Measurements from ENCODE around the gene STX12.
"Not testable (repeated sequence)": the region's sequence is repeated elsewhere in the genome, so short reads cannot be mapped to it uniquely, and the experiment has no call there.

The STX12 gene

DNA sequence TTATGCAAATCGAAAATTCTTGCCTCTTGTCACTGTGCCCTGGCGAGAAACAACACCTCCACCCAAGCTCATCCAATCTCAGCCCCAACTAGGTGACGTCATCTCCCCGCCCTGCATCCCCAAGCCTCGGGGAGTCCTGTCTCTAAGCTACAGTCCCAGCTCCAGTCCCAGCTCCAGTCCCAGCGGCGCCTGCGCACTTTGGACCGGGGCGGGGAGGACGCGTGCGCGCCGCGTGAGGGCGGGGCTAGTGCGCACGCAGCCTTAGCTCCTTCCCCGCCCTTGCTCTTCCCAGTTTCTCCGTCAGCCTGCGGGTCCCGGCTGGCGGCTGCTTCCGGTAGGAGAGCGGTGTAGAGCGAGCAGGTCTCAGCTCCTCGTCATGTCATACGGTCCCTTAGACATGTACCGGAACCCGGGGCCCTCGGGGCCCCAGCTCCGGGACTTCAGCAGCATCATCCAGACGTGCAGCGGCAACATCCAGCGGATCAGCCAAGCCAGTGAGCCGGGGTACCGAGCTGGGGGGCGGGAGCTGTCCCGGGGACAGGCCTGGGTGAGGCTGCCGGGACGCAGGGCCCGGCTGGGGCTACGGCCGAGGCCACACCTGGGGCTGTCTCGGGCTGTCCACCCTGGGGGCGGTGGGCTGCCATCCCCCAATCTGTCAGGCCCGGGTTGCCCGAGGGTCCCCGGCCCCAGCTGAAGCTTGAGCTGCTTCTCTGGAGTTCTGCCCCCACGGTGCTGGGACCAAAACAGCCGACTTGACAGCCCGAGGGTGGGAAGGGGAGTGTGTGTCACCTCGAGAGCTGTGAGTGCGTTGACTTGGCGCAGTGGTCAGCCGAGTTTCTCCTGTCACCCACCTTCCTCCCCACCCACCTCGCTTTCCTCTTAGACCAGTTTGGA, at the start of gene STX12:
TSS of gene STX12 (plus strand) at position 288 of the 894 bp plus-strand sequence. CDS start at position 377, 89 bp downstream.
- DNase-seq: peak; percentile 92 to 95 (median 93)

DNA sequence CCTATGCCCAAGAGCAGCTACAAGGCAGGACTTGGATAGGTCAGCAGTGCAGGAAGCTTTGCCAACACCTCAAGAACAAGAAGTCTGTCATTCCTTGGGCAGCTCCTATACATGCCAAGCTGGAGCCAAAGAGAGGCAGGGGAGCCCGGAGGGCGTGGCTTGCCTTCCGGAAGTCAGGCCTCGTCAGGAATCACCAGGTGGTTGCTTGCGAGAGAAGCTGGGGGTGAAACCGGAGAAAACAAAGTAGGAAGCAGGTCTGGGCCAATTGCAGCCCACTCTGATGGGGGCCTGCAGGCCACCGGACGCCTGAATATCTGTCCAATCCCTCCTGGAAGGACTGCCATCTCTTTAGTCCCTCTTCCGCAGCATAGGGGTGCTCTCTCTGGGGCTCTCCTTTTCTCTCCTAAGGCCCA, 48.1 kb upstream of the STX12 start:
- DNase-seq: no peak

DNA sequence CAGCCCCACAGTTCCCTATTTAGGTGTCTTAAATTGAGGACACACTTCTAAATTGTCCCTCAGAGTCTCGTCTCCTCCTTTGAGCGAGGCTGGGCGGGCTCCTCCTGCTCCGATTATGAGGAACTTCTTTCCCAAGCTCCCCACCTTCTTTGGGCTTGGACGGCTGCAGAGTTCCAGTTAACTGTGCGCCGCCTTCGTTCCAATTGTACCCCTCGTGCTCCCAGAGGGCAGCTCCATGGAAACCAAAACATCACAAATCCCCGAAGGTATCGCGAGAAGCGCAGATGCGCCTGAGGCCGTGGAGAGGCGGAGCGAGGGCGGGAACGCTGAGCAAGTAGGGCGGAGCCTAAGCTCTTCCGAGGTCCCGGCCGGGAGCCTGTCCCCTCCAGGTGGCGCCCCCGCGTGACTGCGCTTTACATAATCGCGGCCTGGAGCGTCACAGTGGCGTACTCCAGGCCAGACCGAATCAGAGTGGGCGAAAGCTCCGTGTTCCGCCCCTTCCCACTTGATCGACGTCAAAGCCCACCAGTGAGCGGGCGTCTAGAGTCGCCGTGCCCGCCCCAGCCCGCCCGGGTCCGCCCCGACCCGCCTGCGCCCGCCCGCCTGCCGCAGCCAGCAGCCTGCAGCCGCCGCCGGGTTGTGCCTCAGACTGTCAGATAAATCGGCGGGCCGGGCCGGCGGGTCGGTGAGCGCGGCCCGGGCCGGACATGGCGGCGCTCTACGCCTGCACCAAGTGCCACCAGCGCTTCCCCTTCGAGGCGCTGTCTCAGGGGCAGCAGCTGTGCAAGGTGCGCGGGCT, 47.4 kb upstream of the STX12 start, which contains the start of gene FAM76A:
TSS of gene FAM76A (plus strand) at position 588 of the 799 bp plus-strand sequence. CDS start at position 708, 120 bp downstream.
- peak; percentile 97 to 99 (median 98) for DNase-seq

DNA sequence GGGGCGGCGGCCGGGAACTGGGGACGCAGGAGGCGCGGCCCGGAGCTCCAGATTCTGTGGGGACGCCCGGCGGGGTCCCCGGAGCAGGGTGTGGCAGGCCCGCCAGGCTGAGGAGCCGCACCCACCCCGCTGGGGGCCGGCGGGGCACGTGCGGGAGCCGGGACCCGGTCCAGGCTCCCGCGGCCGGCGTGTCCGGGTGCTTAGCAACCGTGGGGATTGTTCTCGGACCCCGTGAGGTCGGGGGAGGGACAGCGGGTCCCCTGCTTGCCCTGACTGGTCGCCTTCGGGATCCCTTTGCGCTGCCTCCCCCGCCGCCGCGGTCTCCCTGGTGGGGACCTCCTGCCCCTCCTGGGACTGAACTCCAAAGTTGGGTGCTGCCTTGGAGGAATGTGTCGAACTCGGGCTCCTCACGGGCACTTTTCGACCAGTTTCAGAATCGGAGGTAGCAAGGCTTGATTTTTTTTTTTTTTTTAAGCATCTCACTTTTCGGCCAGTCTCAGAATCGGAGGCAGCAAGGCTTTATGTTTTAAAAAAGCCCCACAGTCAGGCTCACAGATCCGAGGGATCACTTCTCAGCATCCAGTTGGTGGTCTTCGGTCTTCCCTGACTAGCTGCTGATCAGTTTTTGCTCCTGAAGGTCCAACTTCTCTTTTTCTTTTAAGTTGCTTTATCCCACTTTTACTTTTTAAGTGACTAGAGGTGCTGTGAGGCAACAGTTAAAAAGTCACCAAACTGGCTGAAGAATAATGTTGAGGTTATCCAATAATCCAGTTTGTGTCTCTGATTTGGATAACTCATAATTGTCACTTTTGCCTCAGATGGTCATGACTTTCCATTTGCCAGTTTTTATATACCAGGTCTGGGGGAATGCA, 46.6 kb upstream of the STX12 start:
- peak in 3 of 4 experiments; percentile 9 to 31 (median 28) for DNase-seq

DNA sequence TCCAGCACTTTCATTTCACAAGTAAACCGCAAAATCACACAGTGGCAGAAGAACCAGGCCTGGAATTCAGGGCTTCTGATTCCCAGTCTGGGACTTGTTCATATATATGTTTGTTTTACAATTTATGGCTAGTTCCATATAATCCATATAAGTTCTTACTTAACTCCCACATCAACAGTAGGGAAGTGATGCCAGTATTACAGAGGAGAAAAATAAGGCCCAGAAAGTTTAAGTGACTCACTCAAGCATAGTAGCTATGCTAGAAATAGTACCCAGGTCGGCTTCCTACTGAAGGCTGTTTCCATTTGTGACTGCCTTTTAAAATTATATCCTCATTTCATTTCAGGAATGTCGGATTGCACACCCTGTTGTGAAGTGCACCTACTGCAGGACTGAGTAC, 45.9 kb upstream of the STX12 start:
- DNase-seq: no peak

DNA sequence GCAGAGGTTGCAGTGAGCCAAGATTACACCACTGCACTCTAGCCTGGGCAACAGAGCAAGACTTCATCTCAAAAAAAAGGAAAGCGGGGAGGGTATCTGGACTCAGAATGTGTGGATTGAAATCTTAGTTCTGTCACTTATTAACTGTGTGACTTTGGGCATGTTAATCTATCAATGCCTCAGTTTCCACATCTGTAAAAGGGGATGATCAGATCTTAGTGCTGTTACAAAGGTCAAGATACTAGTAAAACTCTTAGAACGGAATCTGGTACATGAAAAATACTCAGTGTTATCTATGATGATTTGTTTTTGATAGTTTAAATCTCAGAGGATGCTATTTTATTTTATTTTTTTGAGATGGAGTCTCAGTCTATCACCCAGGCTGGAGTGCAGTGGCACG, 36.8 kb upstream of the STX12 start:
- DNase-seq: no peak

DNA sequence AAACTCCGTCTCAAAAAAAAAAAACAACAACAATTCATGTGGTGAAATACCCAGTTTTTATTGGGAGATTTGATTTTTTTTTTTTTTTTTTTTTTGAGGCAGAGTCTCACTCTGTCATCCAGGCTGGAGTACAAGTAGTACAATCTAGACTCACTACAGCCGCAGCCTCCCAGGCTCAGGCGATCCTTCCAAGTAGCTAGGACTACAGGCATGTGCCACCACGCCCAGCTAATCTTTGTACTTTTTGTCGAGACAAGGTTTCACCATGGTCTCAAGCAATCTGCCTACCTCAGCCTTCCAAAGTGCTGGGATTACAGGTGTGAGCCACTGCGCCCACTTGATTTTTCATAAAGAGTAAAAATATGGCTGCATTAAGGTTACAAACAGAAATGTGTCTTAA, 31.9 kb upstream of the STX12 start:
- DNase-seq: no peak

DNA sequence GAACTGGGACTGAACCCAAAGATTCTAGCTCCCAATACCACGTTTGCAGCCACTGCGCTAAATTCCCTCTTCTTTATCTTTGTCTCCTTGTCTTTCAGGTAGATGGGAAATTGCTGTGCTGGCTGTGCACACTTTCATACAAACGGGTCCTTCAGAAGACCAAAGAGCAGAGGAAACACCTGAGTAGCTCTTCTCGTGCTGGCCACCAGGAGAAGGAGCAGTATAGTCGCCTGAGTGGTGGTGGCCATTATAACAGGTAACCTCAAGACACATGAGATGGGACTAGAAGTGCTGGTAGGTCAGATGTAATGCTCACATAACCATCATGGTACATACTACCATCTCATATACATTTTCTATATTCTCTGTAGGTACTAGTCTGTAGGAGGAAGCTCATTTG, 28.5 kb upstream of the STX12 start:
- DNase-seq: no peak

DNA sequence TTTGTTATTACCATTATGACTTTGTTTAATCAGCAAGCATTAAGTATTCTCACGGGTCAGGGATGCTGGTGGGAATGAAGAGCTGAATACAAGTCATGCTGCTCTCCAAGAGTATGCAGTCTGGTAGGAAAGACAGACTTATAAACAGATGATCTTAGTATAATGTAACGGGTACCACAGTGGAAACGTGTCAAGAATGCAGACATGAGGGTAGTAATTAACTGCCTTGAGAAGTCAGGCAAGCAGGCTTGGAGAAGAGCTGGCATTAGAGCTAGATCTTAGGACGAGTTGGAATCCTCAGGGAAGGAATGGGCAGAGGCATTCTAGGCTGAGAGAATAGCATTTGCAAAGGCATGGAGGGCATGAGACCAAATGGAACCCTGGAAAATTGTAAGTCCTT, 27.6 kb upstream of the STX12 start:
- no peak for DNase-seq

DNA sequence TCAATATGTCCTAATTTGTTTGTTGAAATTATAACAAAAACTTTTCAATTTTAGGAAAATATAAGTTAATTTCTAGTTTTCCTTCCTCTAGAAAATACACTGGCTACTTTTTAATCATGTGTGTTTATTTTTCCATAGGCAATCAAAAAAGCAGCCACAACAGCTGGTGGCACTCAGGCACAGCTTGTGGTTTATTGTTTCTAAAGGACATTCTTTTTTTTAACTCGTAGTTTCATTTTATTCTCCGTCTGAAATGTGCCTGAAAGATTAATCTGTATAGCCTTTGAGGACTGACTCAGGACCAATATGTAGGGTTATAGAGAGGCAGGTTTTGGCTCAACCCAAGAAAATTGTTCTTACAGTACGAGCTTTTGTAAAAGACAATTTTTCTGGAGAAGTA, 20.7 kb upstream of the STX12 start:
- DNase-seq: no peak

DNA sequence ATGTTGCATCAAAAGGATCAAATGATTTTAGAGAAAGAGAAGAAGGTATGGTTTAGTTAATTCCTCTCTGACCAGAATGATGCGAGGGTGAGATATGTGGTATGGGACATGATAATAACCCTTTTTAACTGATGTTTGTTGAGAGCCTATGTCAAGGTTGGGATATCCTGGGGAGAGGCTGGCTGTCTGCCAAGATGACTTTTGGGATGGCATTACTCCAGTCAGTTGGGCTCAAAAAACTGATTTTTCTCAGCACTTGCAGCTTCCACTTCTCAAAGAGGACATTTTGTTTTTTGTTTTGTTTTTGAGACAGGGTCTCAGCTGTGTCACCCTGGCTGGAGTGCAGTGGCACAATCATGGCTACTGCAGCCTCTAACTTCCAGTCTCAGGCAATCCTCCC, 17.7 kb upstream of the STX12 start:
- no peak for DNase-seq

DNA sequence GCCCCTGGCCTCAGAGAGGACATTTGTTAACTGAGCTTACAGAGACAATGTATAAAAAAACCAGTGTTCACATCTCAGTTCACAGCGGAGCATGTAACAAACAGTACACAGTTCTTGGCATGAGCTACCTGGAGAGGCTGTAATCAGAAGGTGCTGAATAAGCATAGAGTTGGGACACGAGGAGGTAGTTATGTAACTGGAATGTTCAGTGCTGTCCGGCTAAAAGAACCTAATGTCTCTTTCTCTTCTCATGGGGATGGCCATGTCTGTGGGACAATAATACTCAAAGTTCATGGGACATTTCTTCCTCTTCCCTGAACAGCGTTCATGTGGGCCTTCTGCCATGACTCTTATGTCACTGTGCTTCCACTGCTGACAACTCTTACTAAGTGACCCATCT, 17.2 kb upstream of the STX12 start:
- no peak for DNase-seq

DNA sequence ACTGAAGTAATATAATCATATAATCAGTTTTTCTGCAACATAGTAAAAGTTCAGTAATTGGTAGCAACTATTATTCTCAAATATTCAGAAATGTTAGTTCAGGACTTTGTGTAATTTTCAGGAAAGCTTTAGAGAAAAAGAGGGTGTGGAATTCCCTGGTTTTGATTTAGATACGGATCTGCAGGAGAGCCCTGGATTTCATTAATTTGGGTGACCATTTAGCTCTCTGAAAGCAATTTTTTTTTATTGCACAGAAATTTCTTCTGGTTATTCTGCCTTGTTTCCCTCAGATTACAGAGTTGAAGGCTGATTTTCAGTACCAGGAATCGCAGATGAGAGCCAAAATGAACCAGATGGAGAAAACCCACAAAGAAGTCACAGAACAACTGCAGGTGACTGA, 13.8 kb upstream of the STX12 start:
- DNase-seq: no peak

DNA sequence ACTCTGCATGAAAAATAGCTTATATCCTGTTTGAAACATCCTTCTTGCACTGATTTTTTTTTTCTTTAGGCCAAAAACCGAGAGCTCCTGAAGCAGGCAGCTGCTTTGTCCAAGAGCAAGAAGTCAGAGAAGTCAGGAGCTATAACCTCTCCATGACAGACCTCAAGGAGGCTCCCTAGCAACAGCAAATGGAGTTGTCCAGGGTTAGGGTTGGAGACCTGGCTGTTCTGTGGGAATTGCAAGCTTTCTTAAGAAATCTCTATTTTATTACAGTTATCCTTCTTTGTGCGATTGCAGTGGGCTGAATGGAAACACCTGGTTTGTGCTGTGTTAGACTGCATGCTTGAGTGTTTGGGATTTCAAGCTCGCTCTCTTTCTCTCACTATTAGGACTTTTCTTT, 12.6 kb upstream of the STX12 start:
- no peak for DNase-seq

DNA sequence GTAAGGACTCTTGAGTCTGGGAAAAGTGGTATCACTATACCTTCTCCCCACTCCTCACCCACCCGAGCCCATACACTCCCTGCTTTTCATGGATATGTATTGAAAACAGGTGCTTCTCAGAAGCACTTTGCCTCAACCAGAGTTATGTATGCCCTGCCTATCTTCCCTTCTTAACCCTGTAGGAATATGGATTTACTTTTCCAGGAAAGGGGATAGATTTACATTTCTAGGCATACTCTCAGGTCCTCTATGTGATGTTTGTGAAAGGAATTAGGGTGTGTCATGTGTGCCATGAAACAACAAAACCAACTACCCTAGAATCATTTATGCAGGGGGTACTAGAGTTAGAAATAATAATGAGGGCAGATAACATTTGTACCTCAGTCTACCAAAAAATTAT, 11.0 kb upstream of the STX12 start:
- DNase-seq: no peak

DNA sequence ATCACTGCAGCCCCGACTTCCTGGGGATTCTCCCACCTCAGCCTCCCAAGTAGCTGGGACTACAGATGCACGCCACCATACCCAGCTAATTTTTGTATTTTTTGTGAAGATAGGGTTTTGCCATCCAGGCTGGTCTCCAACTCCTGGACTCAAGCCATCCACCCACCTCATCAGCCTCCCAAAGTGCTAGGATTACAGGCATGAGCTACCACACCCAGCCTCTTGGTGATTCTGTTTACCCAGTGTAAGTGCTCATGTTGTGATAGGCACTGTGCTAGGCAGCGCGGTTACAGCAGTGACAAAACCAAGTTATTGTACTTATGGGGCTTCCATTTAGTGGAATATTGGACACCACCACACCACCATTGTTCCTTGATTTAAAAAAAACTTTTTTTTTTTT, 9.7 kb upstream of the STX12 start:
- DNase-seq: no peak

DNA sequence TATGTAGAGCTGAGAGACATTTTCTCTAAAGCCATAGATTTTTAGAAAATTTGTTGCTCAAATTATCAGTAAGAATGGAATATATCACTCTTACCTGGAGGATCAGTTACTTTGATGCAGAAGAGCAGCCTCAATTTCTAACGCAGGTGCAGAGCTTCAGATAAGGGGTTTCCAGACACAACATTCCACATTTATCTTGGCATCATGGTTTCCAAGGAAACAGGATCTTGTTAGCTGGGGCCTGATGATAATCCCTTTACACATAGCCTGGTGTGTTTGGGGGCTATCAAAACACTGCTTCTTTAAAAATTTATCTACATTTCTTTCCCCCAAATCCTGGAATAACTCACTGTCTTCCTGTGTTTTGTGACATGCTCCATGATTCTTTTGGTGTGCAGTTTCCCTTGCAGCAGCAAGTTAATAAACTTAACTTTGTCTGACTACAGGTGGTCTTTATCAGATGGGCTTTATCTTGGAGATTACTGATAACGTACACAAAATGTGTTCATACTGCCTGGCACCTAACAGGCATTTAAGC, 2.7 kb upstream of the STX12 start:
- DNase-seq: no peak

DNA sequence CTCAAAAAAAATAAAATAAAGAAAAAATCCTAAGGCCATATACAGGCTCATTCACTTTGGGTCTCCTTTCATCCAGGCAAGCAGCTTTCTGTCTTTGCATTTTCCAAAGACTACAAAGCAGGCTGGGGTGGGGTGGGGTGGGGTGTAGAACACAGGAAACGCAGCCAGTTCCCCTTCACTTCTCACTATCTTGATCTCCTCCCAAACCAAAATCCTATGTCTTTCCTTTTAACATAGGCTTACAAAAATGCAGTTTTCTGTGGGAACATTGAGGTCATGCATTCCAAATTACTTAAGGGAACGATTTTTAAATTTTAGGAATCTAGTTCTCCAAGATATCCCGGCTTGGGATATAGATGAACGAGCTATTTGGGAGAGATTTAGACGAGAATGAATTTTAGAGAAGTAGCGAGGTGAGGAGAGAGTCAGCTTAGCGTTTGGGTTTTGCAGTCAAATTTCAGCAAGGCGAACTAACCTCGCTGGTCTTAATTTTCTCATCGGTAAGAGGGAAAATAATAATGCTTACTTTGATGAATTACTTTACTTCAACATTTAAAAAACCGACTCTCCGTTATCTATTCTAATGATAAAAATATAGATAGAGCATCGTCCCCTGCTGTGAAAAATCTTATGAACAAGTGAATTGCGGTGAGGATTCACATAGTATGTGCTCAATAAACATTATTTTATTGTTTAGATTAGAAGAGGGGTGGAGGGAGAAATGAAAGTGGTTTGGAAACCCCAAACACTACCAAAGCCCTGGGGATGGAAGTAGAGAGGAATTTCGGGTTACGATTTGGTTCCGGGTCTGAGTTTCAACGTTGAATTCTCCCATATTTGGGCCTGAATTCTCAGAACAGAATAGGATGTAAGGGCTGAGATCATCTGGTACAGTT, 735 bp upstream of the STX12 start:
- no peak for DNase-seq

DNA sequence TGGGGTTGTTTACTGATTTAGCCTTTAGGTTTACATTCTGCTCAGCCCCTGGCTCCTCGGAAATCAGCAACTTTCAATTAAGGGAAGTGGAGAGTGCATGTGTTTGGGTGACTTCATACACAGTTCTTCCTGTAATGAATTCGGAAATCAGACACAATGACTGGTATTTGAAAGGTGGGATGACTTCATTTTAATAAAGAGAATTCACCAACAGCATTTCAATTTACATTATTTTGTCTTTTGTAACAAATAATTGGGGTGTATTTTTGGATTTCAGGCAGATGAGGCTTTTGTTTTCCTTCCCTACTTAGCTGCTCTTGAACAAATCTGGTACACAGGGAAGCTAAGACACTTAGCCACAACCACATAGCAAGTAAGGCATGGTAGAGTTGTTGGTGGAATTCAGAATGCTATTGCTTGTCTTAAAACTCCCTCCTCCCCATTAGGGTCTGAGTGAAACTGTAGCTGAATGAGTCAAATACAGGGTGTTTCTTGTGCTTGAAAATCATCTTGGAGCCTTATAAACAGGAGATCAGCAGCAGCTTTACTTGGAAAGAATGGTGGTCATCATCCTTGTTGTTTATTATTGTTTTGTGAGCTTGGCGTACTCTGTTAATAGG, 917 bp downstream of the STX12 start:
- no peak for DNase-seq

DNA sequence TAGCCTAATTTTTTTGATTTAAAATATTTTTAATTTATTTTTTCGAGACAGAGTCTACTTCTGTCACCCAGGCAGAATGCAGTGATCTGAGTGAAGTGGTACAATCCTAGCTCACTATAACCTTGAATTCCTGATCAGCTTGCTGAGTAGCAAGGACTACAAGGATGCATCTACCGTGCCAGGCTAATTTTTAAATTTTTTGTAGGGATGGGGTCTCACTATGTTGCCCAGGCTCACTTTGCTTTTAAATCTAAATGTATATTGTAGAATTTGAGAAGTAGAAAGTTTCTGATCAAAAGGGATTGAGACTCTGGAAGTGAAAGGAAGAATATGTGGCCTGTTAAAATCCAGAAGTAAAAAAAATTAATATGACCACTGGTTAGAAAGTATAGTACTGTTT, 1.6 kb downstream of the STX12 start:
- DNase-seq: no peak

DNA sequence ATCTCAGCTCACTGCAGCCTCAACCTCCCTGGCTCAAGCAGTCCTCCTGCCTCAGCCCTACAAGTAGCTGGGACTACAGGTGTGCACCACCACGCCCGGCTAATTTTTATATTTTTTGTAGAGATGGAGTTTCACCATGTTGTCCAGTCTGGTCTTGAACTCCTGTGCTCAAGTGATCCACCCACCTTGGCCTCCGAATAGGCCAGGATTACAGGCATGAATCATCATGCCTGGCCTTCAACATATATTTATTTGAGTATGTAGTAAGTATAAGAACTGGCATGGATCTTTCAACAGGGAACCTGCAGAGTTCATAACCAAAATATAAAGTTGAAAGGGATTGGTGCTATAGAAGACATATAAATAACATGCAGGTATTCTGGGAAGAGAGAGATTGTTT, 2.3 kb downstream of the STX12 start:
- not testable (repeated sequence) for DNase-seq

Data from activated CD4-positive, CD25-positive, alpha-beta regulatory T cell (primary cell).